ENCODE measurements around the gene RBM4. TPM values are rescaled to one million over a fixed set of nuclear protein-coding genes. Genes with fewer than 3 reads are reported as not detected.
A peak's percentile ranks its signal among the peaks of the same experiment; 100 is the strongest.

Gene RBM4
- total and polyA plus RNA-seq, 2 of the 13 experiments (the other 11 are each of a cell fraction or from before 2014, with no cell fraction given) = 126 to 136 TPM

DNA sequence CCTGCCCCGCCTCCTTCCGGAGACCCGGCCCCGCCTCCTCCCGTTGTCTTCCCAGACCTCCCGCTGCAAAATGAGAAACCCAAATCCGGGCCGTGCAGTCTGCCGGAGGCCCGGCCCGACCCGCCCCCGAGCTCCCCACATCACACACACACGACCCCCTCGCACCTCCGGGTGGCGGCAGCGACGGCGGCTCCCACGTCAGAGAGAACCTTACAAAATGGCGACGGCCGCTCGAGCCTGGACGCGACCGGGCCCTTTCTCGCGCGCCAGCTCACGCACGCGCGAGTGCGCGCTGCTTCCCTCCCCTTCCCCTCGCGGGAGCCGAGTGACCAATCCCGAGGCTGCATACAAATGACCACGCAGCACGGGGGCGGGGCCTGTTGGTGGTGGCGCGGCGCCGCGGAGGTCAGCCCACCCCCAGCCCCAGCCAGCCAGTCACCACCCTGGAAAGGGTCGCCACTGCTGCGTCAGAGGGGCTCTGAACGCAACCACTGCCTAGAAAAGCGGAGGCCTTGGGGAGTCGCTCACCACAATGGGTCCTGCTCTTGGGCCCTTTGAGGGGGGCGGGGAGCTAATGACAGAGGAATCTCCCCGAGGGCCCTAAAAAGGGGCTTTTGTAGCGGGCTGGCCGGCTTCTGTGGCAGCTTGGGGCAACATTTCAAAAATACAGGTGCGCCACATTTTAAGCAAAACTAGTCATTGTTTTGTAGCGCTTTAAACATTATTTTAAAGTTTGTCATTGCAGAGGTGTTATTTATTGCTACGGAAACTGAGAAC, 39.3 kb downstream of the RBM4 start, which contains the start of gene RBM4B (continued):
- TF ChIP-seq, protein P1, sequence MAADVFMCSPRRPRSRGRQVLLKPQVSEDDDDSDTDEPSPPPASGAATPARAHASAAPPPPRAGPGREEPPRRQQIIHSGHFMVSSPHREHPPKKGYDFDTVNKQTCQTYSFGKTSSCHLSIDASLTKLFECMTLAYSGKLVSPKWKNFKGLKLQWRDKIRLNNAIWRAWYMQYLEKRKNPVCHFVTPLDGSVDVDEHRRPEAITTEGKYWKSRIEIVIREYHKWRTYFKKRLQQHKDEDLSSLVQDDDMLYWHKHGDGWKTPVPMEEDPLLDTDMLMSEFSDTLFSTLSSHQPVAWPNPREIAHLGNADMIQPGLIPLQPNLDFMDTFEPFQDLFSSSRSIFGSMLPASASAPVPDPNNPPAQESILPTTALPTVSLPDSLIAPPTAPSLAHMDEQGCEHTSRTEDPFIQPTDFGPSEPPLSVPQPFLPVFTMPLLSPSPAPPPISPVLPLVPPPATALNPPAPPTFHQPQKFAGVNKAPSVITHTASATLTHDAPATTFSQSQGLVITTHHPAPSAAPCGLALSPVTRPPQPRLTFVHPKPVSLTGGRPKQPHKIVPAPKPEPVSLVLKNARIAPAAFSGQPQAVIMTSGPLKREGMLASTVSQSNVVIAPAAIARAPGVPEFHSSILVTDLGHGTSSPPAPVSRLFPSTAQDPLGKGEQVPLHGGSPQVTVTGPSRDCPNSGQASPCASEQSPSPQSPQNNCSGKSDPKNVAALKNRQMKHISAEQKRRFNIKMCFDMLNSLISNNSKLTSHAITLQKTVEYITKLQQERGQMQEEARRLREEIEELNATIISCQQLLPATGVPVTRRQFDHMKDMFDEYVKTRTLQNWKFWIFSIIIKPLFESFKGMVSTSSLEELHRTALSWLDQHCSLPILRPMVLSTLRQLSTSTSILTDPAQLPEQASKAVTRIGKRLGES (CRISPR knock-in tag; IDR thresholded peaks at IDR 0.05; ENCODE audit: borderline replicate concordance) = no peak
- TF ChIP-seq THAP11 (CRISPR knock-in tag; IDR thresholded peaks at IDR 0.05) = peak; percentile 83
- no peak for TF ChIP-seq CCAR2 (optimal IDR thresholded peaks at IDR 0.05; ENCODE audit: low read depth, low read length)
- TF ChIP-seq, protein P2, sequence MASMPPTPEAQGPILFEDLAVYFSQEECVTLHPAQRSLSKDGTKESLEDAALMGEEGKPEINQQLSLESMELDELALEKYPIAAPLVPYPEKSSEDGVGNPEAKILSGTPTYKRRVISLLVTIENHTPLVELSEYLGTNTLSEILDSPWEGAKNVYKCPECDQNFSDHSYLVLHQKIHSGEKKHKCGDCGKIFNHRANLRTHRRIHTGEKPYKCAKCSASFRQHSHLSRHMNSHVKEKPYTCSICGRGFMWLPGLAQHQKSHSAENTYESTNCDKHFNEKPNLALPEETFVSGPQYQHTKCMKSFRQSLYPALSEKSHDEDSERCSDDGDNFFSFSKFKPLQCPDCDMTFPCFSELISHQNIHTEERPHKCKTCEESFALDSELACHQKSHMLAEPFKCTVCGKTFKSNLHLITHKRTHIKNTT (CRISPR knock-in tag; IDR thresholded peaks at IDR 0.05) = no peak
- TF ChIP-seq SYNCRIP (IDR thresholded peaks at IDR 0.05; ENCODE audit: insufficient read depth, low read depth, low read length) = no peak
- TF ChIP-seq ZNF33A (CRISPR knock-in tag; IDR thresholded peaks at IDR 0.05; ENCODE audit: borderline replicate concordance) = no peak
- no peak for TF ChIP-seq BCL6 (CRISPR knock-in tag; IDR thresholded peaks at IDR 0.05)
- TF ChIP-seq, protein P3, sequence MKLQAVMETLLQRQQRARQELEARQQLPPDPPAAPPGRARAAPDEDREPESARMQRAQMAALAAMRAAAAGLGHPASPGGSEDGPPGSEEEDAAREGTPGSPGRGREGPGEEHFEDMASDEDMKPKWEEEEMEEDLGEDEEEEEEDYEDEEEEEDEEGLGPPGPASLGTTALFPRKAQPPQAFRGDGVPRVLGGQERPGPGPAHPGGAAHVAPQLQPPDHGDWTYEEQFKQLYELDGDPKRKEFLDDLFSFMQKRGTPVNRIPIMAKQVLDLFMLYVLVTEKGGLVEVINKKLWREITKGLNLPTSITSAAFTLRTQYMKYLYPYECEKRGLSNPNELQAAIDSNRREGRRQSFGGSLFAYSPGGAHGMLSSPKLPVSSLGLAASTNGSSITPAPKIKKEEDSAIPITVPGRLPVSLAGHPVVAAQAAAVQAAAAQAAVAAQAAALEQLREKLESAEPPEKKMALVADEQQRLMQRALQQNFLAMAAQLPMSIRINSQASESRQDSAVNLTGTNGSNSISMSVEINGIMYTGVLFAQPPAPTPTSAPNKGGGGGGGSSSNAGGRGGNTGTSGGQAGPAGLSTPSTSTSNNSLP (IDR thresholded peaks at IDR 0.05; ENCODE audit: low read depth, low read length) = no peak; the same call in 1 of the 2 replicates
- no peak for TF ChIP-seq ZNF232 (CRISPR knock-in tag; IDR thresholded peaks at IDR 0.05; ENCODE audit: borderline replicate concordance)
- TF ChIP-seq ZNF160 (CRISPR knock-in tag; IDR thresholded peaks at IDR 0.05) = 0 out of 2 replicates have a peak, but pooled peaks have one; percentile 31
- TF ChIP-seq, protein P4, sequence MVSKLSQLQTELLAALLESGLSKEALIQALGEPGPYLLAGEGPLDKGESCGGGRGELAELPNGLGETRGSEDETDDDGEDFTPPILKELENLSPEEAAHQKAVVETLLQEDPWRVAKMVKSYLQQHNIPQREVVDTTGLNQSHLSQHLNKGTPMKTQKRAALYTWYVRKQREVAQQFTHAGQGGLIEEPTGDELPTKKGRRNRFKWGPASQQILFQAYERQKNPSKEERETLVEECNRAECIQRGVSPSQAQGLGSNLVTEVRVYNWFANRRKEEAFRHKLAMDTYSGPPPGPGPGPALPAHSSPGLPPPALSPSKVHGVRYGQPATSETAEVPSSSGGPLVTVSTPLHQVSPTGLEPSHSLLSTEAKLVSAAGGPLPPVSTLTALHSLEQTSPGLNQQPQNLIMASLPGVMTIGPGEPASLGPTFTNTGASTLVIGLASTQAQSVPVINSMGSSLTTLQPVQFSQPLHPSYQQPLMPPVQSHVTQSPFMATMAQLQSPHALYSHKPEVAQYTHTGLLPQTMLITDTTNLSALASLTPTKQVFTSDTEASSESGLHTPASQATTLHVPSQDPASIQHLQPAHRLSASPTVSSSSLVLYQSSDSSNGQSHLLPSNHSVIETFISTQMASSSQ (IDR thresholded peaks at IDR 0.05; ENCODE audit: low read depth) = no peak
- TF ChIP-seq, protein P4 (CRISPR knock-in tag; IDR thresholded peaks at IDR 0.05; ENCODE audit: borderline replicate concordance) = no peak; the same call in 1 of the 2 replicates
- TF ChIP-seq HMG20B (CRISPR knock-in tag; conservative IDR thresholded peaks at IDR 0.05) = no peak
- TF ChIP-seq SIN3A (IDR thresholded peaks at IDR 0.05; ENCODE audit: borderline replicate concordance, low read depth, low read length) = peak; percentile 42; the same call in 1 of the 2 replicates
- no peak for TF ChIP-seq GLI4 (CRISPR knock-in tag; IDR thresholded peaks at IDR 0.05; ENCODE audit: borderline replicate concordance)

Measured in HepG2 (cell line).